Kidney epithelial cell (primary cell): ENCODE results near the gene SHISA8. TPM values are rescaled to one million over a fixed set of nuclear protein-coding genes. Genes with fewer than 3 reads are reported as not detected.

ENCODE experiments used
- DNase-seq: peaks from one replicate; pipeline ENCODE4 v3.0.0-alpha.2; 2010; ENCODE audit warnings: low read depth
- H3K27me3 ChIP-seq: 2 replicates; pipeline ENCODE4 v1.6.0; 2011; ENCODE audit warnings: low read length; ENCODE audit not compliant: control insufficient read depth, insufficient read depth
- H3K36me3 ChIP-seq: 2 replicates; pipeline ENCODE4 v1.5.1; 2011; ENCODE audit warnings: low read length; ENCODE audit not compliant: control insufficient read depth, insufficient read depth
- H3K4me3 ChIP-seq: 2 replicates; pipeline ENCODE4 v1.5.1; 2011; ENCODE audit warnings: low read depth, mild to moderate bottlenecking, control low read depth, low read length
- CTCF ChIP-seq: IDR thresholded peaks from 2 replicates; pipeline ENCODE4 v1.5.1; 2011; ENCODE audit warnings: mild to moderate bottlenecking, moderate library complexity, low read length, control low read depth, inconsistent platforms; ENCODE audit not compliant: insufficient read depth, poor library complexity, severe bottlenecking
- total RNA-seq: library from RNA; depleted of rRNA; stranded (reverse); fragments of >200 nt; gene quantifications from 2 replicates; pipeline ENCODE4 v1.2.3, GENCODE V29; 2015

Gene SHISA8
- total RNA-seq, 1 donor from 2014 or later, result not detected

GRCh38 chr22:41935015-41935351, 20.1 kb upstream of the SHISA8 start:
- TF ChIP-seq CTCF, result no peak
- Histone ChIP-seq H3K4me3 (no peak overlapping the region), H3K36me3 (no peaks in the 10 kb centered on the region), H3K27me3 (no peaks in the 10 kb centered on the region)
- no peak for DNase-seq

- Histone ChIP-seq H3K27me3 (no peaks in the 10 kb centered on the region), H3K4me3 (no peak overlapping the region), H3K36me3 (no peaks in the 10 kb centered on the region)
- no peak for TF ChIP-seq CTCF
- DNase-seq, result no peak
Measured at GRCh38 chr22:41934284-41935014, 19.6 kb upstream of the SHISA8 start.

- Histone ChIP-seq H3K4me3 (no peak overlapping the region), H3K27me3 (no peaks in the 10 kb centered on the region), H3K36me3 (no peaks in the 10 kb centered on the region)
- DNase-seq, result no peak
- no peak for TF ChIP-seq CTCF
Measured at GRCh38 chr22:41933411-41934177, 18.7 kb upstream of the SHISA8 start.

GRCh38 chr22:41932353-41932752, 17.5 kb upstream of the SHISA8 start:
- no peak overlapping the region for H3K4me3 ChIP-seq
- no peak for TF ChIP-seq CTCF

GRCh38 chr22:41931701-41932269, 16.9 kb upstream of the SHISA8 start:
- H3K36me3 ChIP-seq, result no peaks in the 10 kb centered on the region
- no peak for DNase-seq
- no peak overlapping the region for H3K4me3 ChIP-seq
- peaks cover 8% of the 10 kb centered on the region for H3K27me3 ChIP-seq
- no peak for TF ChIP-seq CTCF

More at GRCh38 chr22:41932353-41932752, 17.5 kb upstream of the SHISA8 start:
- no peak for DNase-seq
- H3K36me3 ChIP-seq, result no peaks in the 10 kb centered on the region
- H3K27me3 ChIP-seq, result peaks cover 5% of the 10 kb centered on the region
